ENCODE measurements around the gene ABTB2.
"Not testable (repeated sequence)": the region's sequence is repeated elsewhere in the genome, so short reads cannot be mapped to it uniquely, and the experiment has no call there.

GRCh38 chr11:34180814-34181165, 177.0 kb downstream of the ABTB2 start:
- TF ChIP-seq CTCF, POLR2A (IDR thresholded peaks at IDR 0.05): not testable (repeated sequence)

Measured in Peyer's patch (tissue), 4 donors.